B cell (primary cell): ENCODE data around the gene UBE2Q2. TPM values are rescaled to one million over a fixed set of nuclear protein-coding genes. Genes with fewer than 3 reads are reported as not detected.

ENCODE experiments used
- ATAC-seq: fragments of 200-7000 bp; cut with Tn5 transposase; one replicate; pipeline ENCODE4 v1.10.0; 2021; ENCODE audit warnings: low read depth, mild to moderate bottlenecking, moderate number of reproducible peaks, moderate library complexity
- CTCF ChIA-PET: fragments of 350-600 bp; sonication (Branson Sonifier 250); formaldehyde crosslinking; loops from one replicate; lab custom pipeline; 2021; ENCODE audit warnings: antibody characterized with exemption, inconsistent platforms; lab: Charles Lee
- POLR2A ChIA-PET: fragments of 350-600 bp; sonication (Branson Sonifier 250); formaldehyde crosslinking; loops from one replicate; lab custom pipeline; 2021; ENCODE audit warnings: antibody characterized with exemption; lab: Charles Lee
- DNase-seq: peaks from one replicate; pipeline ENCODE4 v3.0.0; 2013
- H2AFZ ChIP-seq: 2 replicates; pipeline ENCODE4 v1.6.1; 2012; ENCODE audit warnings: mild to moderate bottlenecking, low read depth, low read length; ENCODE audit not compliant: insufficient read depth, poor library complexity, severe bottlenecking
- H3K27ac ChIP-seq, 2 donors: 1 replicate in 1 of 2; 2 replicates in 1 of 2; pipeline ENCODE4 v1.5.1; 2012 to 2013; ENCODE audit warnings: low read length in 2 of 2, mild to moderate bottlenecking in 2 of 2, moderate library complexity in 1 of 2
- H3K27me3 ChIP-seq, 4 experiments: fragments of 200-600 bp in 1 of 4; sonication (generic) in 1 of 4; replicated peaks in 1 of 4; 1 replicate in 2 of 4; 2 replicates in 2 of 4; pipeline versions ENCODE4 v1.6.1 to v1.7.0; 2013 to 2016; ENCODE audit warnings: low read length in 3 of 4, mild to moderate bottlenecking in 2 of 4, mixed read lengths in 1 of 4, moderate library complexity in 1 of 4; ENCODE audit not compliant: insufficient read depth in 4 of 4, control insufficient read depth in 3 of 4; ENCODE audit errors: control extremely low read depth in 1 of 4
- H3K36me3 ChIP-seq, 2 experiments: replicated peaks in 1 of 2; 1 replicate in 1 of 2; 2 replicates in 1 of 2; pipeline versions ENCODE4 v1.6.1 to v1.7.1; 2013; ENCODE audit warnings: low read length in 1 of 2; ENCODE audit not compliant: insufficient read depth in 2 of 2, control insufficient read depth in 1 of 2; ENCODE audit errors: control extremely low read depth in 1 of 2, extremely low read depth in 1 of 2
- H3K4me1 ChIP-seq, 2 donors: fragments of 200-600 bp in 1 of 2; sonication (generic) in 1 of 2; 1 replicate in 1 of 2; 2 replicates in 1 of 2; pipeline versions ENCODE4 v1.5.1 to v1.6.1; 2013 to 2017; ENCODE audit warnings: low read length in 2 of 2; ENCODE audit not compliant: control insufficient read depth in 2 of 2, insufficient read depth in 2 of 2
- H3K4me2 ChIP-seq: replicated peaks from 2 replicates; pipeline ENCODE3; 2012; ENCODE audit warnings: mild to moderate bottlenecking, low read depth, low read length; ENCODE audit not compliant: poor library complexity, severe bottlenecking
- H3K4me3 ChIP-seq, 5 experiments: fragments of 200-600 bp in 1 of 5; sonication (generic) in 1 of 5; 1 replicate in 3 of 5; 2 replicates in 2 of 5; pipeline versions ENCODE4 v1.5.1 to v1.7.0; 2011 to 2016; ENCODE audit warnings: low read length in 4 of 5, mild to moderate bottlenecking in 4 of 5, low read depth in 2 of 5, control low read depth in 1 of 5, moderate library complexity in 1 of 5; ENCODE audit not compliant: insufficient read depth in 1 of 5; ENCODE audit errors: control extremely low read depth in 1 of 5, extremely low read depth in 1 of 5
- H3K79me2 ChIP-seq: fragments of 200-600 bp; sonication (generic); one replicate; pipeline ENCODE4 v1.6.0; 2016; ENCODE audit warnings: low read length; ENCODE audit not compliant: control insufficient read depth, insufficient read depth
- H3K9ac ChIP-seq: fragments of 200-600 bp; sonication (generic); 2 replicates; pipeline ENCODE4 v1.6.1; 2017; ENCODE audit warnings: mild to moderate bottlenecking, low read length, moderate library complexity
- H3K9me3 ChIP-seq, 3 donors: one replicate each; pipeline versions ENCODE4 v1.6.1 to v1.7.1; 2013; ENCODE audit warnings: low read length in 2 of 3; ENCODE audit not compliant: control insufficient read depth in 2 of 3, insufficient read depth in 1 of 3; ENCODE audit errors: control extremely low read depth in 1 of 3
- H4K20me1 ChIP-seq: 2 replicates; pipeline ENCODE4 v1.6.0; 2012; ENCODE audit warnings: mild to moderate bottlenecking, low read length; ENCODE audit not compliant: insufficient read depth, control insufficient read depth, poor library complexity, severe bottlenecking
- H3K27ac Mint-ChIP-seq: one replicate; pipeline ENCODE4 v1.8.0; 2021; ENCODE audit warnings: mixed read lengths
- H3K27me3 Mint-ChIP-seq: one replicate; pipeline ENCODE4 v1.8.0; 2021; ENCODE audit warnings: mixed read lengths
- H3K4me1 Mint-ChIP-seq: one replicate; pipeline ENCODE4 v1.8.0; 2021; ENCODE audit warnings: mixed read lengths
- H3K4me3 Mint-ChIP-seq: one replicate; pipeline ENCODE4 v1.8.0; 2021; ENCODE audit warnings: mixed read lengths
- H3K9me3 Mint-ChIP-seq: one replicate; pipeline ENCODE4 v1.8.0; 2022; ENCODE audit warnings: mixed read lengths; ENCODE audit not compliant: insufficient read depth
- EZH2 ChIP-seq: IDR thresholded peaks from 2 replicates; pipeline ENCODE4 v1.6.1; 2012; ENCODE audit warnings: borderline replicate concordance, low read depth, mild to moderate bottlenecking, moderate library complexity, low read length; ENCODE audit not compliant: insufficient read depth, poor library complexity, severe bottlenecking
- WGBS: methylation state at CpG from one replicate; pipeline ENCODE4 v1.1.5; 2013; ENCODE audit warnings: missing lambda C conversion rate; ENCODE audit not compliant: insufficient coverage; 5-methylcytosine and 5-hydroxymethylcytosine counted together
- intact Hi-C: fragments of 100-400 bp; cut with micrococcal nuclease; formaldehyde crosslinking; loops from one replicate; pipeline ENCODE4 v1.10.0; 2022
- polyA plus RNA-seq: library from polyadenylated mRNA; depleted of rRNA; stranded (reverse); fragments of >200 nt; gene quantifications from 2 replicates; pipeline ENCODE4 v1.2.3, GENCODE V29; 2012
- total RNA-seq, 2 donors: library from RNA; stranded (reverse); fragments of 120-200 nt in 1 of 2; gene quantifications; 1 replicate in 1 of 2; 2 replicates in 1 of 2; pipeline versions ENCODE4 v1.2.3 to v1.2.4, GENCODE V29; 2013 to 2022
- TF ChIP-seq, protein P1 (sequence below): fragments of 200-600 bp; IDR thresholded peaks from one replicate; pipeline ENCODE4 v1.8.0; 2022; ENCODE audit warnings: antibody characterized with exemption, mild to moderate bottlenecking

Gene UBE2Q2
- total and polyA plus RNA-seq, 2 donors (not counting 1 experiment from before 2014, with no cell fraction given): 11.4 to 33.6 TPM

DNA sequence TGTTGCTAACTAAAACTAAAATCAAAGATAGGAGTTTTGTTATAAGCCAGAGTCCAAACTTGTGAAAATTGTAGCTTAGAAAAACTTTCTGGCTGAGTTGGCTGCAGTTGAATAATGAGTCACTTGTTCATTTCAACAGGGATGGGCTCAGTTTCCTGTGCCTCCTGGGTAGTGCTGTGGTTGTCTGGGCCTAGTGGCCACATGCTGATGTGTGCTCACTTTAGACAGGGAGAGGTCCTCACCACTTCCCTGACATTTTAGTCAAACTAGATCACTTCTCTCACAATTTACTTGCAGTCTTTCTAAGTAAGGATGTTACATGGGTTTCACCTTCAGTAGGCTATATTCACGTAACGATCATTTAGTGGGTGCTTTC lies 6.3 kb upstream of the UBE2Q2 start:
- DNase-seq (no peak), ATAC-seq (no peak)
- H3K4me1 ChIP-seq: no peaks in the 10 kb centered on the region
- 67% methylated on average over 2 of the region's 2 CpGs for WGBS
- no peaks in the 10 kb centered on the region for H3K36me3 ChIP-seq
- H3K9me3 ChIP-seq: no peaks in the 10 kb centered on the region
- H4K20me1 ChIP-seq: no peaks in the 10 kb centered on the region
- no peak overlapping the region for H3K9ac ChIP-seq
- no peak for TF ChIP-seq EZH2
- TF ChIP-seq, protein P1, sequence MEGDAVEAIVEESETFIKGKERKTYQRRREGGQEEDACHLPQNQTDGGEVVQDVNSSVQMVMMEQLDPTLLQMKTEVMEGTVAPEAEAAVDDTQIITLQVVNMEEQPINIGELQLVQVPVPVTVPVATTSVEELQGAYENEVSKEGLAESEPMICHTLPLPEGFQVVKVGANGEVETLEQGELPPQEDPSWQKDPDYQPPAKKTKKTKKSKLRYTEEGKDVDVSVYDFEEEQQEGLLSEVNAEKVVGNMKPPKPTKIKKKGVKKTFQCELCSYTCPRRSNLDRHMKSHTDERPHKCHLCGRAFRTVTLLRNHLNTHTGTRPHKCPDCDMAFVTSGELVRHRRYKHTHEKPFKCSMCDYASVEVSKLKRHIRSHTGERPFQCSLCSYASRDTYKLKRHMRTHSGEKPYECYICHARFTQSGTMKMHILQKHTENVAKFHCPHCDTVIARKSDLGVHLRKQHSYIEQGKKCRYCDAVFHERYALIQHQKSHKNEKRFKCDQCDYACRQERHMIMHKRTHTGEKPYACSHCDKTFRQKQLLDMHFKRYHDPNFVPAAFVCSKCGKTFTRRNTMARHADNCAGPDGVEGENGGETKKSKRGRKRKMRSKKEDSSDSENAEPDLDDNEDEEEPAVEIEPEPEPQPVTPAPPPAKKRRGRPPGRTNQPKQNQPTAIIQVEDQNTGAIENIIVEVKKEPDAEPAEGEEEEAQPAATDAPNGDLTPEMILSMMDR: no peak
- no peak overlapping the region for H3K4me2 ChIP-seq
- H3K27me3 Mint-ChIP-seq: no peaks in the 10 kb centered on the region
- no peak overlapping the region for H3K4me3 Mint-ChIP-seq
- CTCF ChIA-PET: no interaction called here
- POLR2A ChIA-PET: no interaction called here
- H3K27ac ChIP-seq: no peak overlapping the region
- no peaks in the 10 kb centered on the region for H3K4me1 Mint-ChIP-seq
- no peak overlapping the region for H2AFZ ChIP-seq
- H3K27me3 ChIP-seq: no peaks in the 10 kb centered on the region
- no peak overlapping the region for H3K4me3 ChIP-seq
- H3K9me3 Mint-ChIP-seq: no peaks in the 10 kb centered on the region
- H3K79me2 ChIP-seq: no peaks in the 10 kb centered on the region
- H3K27ac Mint-ChIP-seq: no peak overlapping the region
- intact Hi-C loops: no loop called here

- no peak overlapping the region for H3K9ac ChIP-seq
- H3K27me3 ChIP-seq: no peaks in the 10 kb centered on the region
- ATAC-seq (no peak), DNase-seq (no peak)
- no peak overlapping the region for H2AFZ ChIP-seq
- H4K20me1 ChIP-seq: peaks cover 12% of the 10 kb centered on the region
- no peak overlapping the region for H3K4me2 ChIP-seq
- Mint-ChIP-seq H3K4me1 (peaks cover 22% of the 10 kb centered on the region), H3K4me3 (no peak overlapping the region), H3K27ac (no peak overlapping the region), H3K27me3 (no peaks in the 10 kb centered on the region), H3K9me3 (no peaks in the 10 kb centered on the region)
- H3K27ac ChIP-seq: no peak overlapping the region
- H3K36me3 ChIP-seq: no peaks in the 10 kb centered on the region
- H3K79me2 ChIP-seq: peaks cover 5% of the 10 kb centered on the region
- TF ChIP-seq EZH2: no peak
- TF ChIP-seq, protein P1: no peak
- intact Hi-C loops: loop anchor here (5.0 kb wide), 3 partner anchors 83 to 388 kb away; partner anchors contain the start of genes SIN3A and TMEM266
- CTCF ChIA-PET: no interaction called here
- peaks cover 18 to 21% of the 10 kb centered on the region in 2 donors for H3K4me1 ChIP-seq
- no peak overlapping the region for H3K4me3 ChIP-seq
- POLR2A ChIA-PET: no interaction called here
- no peaks in the 10 kb centered on the region for H3K9me3 ChIP-seq
Observed at GRCh38 chr15:75840659-75841058, 2.6 kb upstream of the UBE2Q2 start.
